Neural crest cell (in vitro differentiated cells): ENCODE results near the gene CLEC16A. TPM values are rescaled to one million over a fixed set of nuclear protein-coding genes. Genes with fewer than 3 reads are reported as not detected.

Experiments
- DNase-seq: peaks from one replicate; pipeline ENCODE4 v3.0.0; 2021; ENCODE audit warnings: low read depth, mixed read lengths, low spot score
- H3K27ac Mint-ChIP-seq: one replicate; pipeline ENCODE4 v1.8.0; 2021; ENCODE audit warnings: mild to moderate bottlenecking, mixed read lengths; ENCODE audit not compliant: unreplicated experiment
- H3K27me3 Mint-ChIP-seq: 2 replicates; pipeline ENCODE4 v1.8.0; 2021; ENCODE audit warnings: low read depth, mild to moderate bottlenecking, mixed read lengths
- H3K36me3 Mint-ChIP-seq: 2 replicates; pipeline ENCODE4 v1.8.0; 2021; ENCODE audit warnings: low read depth, mild to moderate bottlenecking, mixed read lengths
- H3K4me1 Mint-ChIP-seq: 2 replicates; pipeline ENCODE4 v1.8.0; 2021; ENCODE audit warnings: mixed read lengths
- H3K4me3 Mint-ChIP-seq: one replicate; pipeline ENCODE4 v1.8.0; 2021; ENCODE audit warnings: mild to moderate bottlenecking, mixed read lengths
- H3K9me3 Mint-ChIP-seq: 2 replicates; pipeline ENCODE4 v1.8.0; 2021; ENCODE audit warnings: mixed read lengths
- total RNA-seq: library from RNA; stranded (reverse); gene quantifications from 2 replicates; pipeline ENCODE4 v1.2.1, GENCODE V29; 2021
- TF ChIP-seq, protein P1 (sequence below): fragments of 200-600 bp; sonication (generic); conservative IDR thresholded peaks from 2 replicates; pipeline ENCODE4 v1.5.0; 2021; ENCODE audit warnings: antibody characterized with exemption, mild to moderate bottlenecking

The CLEC16A gene
- total RNA-seq, 1 donor from 2014 or later: 21.3 TPM

DNA sequence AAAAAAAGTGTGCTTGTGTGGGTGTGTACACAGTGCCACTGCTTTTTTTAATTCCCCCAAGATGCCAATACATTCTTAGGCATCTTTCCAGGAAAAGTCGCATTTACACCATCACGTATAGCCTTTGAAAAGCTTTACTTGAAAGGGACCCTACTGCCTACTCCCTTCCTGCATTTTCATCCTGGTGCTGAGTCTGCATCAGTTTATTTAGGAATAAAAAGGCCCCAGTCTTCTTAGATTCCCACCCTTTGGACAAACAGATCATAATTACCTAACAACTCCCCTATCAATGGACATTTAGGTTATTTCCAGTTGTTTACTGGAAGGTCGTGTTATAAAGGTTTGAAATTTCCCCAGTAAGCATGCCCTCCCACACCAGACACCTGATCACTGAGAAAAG lies 54.9 kb downstream of the CLEC16A start:
- Mint-ChIP-seq H3K36me3 (no peaks in the 10 kb centered on the region), H3K27me3 (no peaks in the 10 kb centered on the region), H3K4me1 (no peaks in the 10 kb centered on the region), H3K9me3 (no peaks in the 10 kb centered on the region), H3K4me3 (no peak overlapping the region), H3K27ac (no peak overlapping the region)
- DNase-seq: no peak
- TF ChIP-seq, protein P1, sequence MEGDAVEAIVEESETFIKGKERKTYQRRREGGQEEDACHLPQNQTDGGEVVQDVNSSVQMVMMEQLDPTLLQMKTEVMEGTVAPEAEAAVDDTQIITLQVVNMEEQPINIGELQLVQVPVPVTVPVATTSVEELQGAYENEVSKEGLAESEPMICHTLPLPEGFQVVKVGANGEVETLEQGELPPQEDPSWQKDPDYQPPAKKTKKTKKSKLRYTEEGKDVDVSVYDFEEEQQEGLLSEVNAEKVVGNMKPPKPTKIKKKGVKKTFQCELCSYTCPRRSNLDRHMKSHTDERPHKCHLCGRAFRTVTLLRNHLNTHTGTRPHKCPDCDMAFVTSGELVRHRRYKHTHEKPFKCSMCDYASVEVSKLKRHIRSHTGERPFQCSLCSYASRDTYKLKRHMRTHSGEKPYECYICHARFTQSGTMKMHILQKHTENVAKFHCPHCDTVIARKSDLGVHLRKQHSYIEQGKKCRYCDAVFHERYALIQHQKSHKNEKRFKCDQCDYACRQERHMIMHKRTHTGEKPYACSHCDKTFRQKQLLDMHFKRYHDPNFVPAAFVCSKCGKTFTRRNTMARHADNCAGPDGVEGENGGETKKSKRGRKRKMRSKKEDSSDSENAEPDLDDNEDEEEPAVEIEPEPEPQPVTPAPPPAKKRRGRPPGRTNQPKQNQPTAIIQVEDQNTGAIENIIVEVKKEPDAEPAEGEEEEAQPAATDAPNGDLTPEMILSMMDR: no peak

DNA sequence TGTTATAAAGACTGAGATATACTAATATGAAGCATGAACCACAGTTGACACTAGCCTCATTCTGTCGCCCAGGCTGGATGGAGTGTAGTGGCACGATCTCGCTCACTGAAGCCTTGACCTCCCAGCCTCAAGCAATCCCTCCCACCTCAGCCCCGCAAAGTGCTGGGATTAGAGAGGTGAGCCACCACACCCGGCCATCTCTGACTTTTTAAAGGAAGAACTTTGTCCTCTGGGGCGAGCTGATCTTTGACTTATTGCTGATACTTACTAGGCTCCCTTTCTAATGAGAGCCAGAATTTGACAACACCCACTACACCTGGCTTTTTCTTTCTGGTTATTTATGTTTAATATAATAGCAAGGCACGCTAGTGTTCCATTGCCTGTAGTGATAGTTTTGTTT lies 57.2 kb downstream of the CLEC16A start:
- no peak overlapping the region for H3K4me3 Mint-ChIP-seq
- H3K36me3 Mint-ChIP-seq: no peaks in the 10 kb centered on the region
- H3K27ac Mint-ChIP-seq: no peak overlapping the region
- TF ChIP-seq, protein P1: no peak
- no peaks in the 10 kb centered on the region for H3K4me1 Mint-ChIP-seq
- DNase-seq: no peak
- no peaks in the 10 kb centered on the region for H3K9me3 Mint-ChIP-seq
- no peaks in the 10 kb centered on the region for H3K27me3 Mint-ChIP-seq

DNA sequence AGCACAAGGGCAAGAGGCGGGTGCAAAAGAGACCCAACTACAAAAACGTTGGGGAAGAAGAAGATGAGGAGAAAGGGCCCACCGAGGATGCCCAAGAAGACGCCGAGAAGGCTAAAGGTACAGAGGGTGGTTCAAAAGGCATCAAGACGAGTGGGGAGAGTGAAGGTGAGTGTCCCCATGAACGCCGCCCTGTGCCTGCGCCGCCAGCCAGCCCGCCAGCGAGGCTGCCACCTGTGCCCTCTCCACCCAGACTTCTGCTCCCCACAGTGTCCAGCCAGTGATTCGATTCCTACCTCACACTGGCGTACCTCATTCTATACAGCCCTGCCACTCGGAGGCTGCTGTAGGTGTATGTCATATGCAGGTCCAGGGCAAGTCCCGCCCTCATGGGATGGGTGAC lies 58.8 kb downstream of the CLEC16A start:
- Mint-ChIP-seq H3K9me3 (no peaks in the 10 kb centered on the region), H3K27ac (no peak overlapping the region), H3K4me1 (peaks cover 8% of the 10 kb centered on the region), H3K27me3 (no peaks in the 10 kb centered on the region), H3K36me3 (no peaks in the 10 kb centered on the region), H3K4me3 (no peak overlapping the region)
- no peak for DNase-seq
- TF ChIP-seq, protein P1: no peak

DNA sequence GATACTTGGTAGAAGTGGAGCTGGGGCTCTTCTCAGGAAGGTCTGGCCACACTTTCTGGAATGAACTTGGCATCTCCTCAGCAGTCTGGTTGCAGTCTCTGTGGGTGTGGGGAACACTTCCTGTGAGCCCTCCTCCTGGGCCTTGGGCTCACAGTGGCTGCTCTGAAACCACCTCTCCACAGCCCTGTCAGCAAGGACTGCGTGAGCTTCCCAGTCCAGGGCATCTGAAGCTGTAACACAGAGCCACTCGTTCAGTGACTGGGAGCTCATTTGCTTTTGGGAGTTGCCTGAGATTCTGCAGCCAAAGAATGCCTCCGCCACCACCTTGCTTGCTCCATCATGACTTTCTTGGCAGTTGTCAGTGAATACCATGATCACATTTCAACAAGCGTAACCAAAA lies 60.0 kb downstream of the CLEC16A start:
- Mint-ChIP-seq H3K9me3 (no peaks in the 10 kb centered on the region), H3K27me3 (no peaks in the 10 kb centered on the region)

DNA sequence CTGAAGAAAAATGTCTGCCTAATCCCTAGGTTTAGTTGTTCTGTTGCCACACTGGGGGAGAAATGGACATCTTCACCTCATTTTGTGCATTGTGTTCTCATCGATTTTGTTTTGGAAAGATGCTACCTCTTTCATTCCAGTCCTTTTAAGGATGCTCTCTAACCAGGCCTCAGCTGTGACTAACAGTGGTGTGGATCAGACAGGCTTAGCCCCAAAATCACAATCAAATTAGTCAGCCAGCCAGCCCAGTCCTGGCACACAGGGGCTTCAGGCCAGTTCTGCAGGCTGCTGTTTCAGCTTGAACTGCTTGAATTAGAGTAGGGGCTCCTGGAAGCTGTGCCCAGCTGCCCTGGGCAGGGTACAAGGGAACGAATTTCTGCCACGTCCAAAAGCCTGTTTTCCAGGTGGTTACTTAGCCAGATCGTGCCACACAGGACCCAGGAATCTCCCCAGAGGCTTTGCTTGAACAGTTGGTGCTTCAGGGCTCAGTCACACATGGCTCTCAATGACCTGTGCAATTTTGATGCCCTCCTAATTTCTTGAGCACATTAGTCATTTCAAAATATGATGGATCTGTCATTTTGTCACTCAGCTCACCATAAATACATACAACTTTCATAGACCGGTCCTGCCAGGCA lies 60.7 kb downstream of the CLEC16A start:
- TF ChIP-seq, protein P1: no peak
- no peaks in the 10 kb centered on the region for H3K27me3 Mint-ChIP-seq

More for the DNA sequence above, 60.0 kb downstream of the CLEC16A start:
- TF ChIP-seq, protein P1: no peak
- DNase-seq: no peak
- no peaks in the 10 kb centered on the region for H3K36me3 Mint-ChIP-seq
- no peak overlapping the region for H3K27ac Mint-ChIP-seq
- no peak overlapping the region for H3K4me3 Mint-ChIP-seq
- peaks cover 16% of the 10 kb centered on the region for H3K4me1 Mint-ChIP-seq

More for the DNA sequence above, 60.7 kb downstream of the CLEC16A start:
- Mint-ChIP-seq H3K36me3 (no peaks in the 10 kb centered on the region), H3K4me1 (peaks cover 20% of the 10 kb centered on the region), H3K27ac (no peak overlapping the region), H3K4me3 (no peak overlapping the region), H3K9me3 (no peaks in the 10 kb centered on the region)
- DNase-seq: no peak
